GM12892 (cell line): ENCODE data around the gene CSRP1.

ENCODE experiments used
- DNase-seq: peaks from one replicate; pipeline ENCODE4 v3.0.0; 2011; ENCODE audit not compliant: insufficient read length
- FAIRE-seq: peaks from 2 replicates; lab custom pipeline; 2011; peaks lifted over from hg19 to GRCh38; lab: Jason Lieb, UNC
- POLR2A ChIP-seq: IDR thresholded peaks from 2 replicates; pipeline ENCODE4 v1.6.1; 2011; ENCODE audit warnings: low read depth, low read length, control low read depth
- POLR2AphosphoS5 ChIP-seq: IDR thresholded peaks from 2 replicates; pipeline ENCODE4 v1.6.1; 2011; ENCODE audit warnings: low read depth, low read length, control low read depth
- TAF1 ChIP-seq: IDR thresholded peaks from 2 replicates; pipeline ENCODE4 v1.6.1; 2011; ENCODE audit warnings: low read depth, mild to moderate bottlenecking, control low read depth, low read length, borderline replicate concordance

Gene CSRP1

GRCh38 chr1:201543871-201544642 is 37.1 kb upstream of the CSRP1 start:
- TF ChIP-seq POLR2A, result no peak
- no peak for TF ChIP-seq TAF1
- no peak for TF ChIP-seq POLR2AphosphoS5
- no peak for FAIRE-seq
- no peak for DNase-seq

- no peak for FAIRE-seq
- TF ChIP-seq POLR2AphosphoS5, result no peak
- TF ChIP-seq TAF1, result no peak
- TF ChIP-seq POLR2A, result no peak
These were observed 35.5 kb upstream of the CSRP1 start for GRCh38 chr1:201542309-201543035.

GRCh38 chr1:201540846-201541735 is 34.2 kb upstream of the CSRP1 start:
- TF ChIP-seq POLR2AphosphoS5, result no peak
- no peak for TF ChIP-seq POLR2A
- TF ChIP-seq TAF1, result no peak
- DNase-seq (no peak), FAIRE-seq (no peak)

More at GRCh38 chr1:201542309-201543035, 35.5 kb upstream of the CSRP1 start:
- DNase-seq, result no peak

GRCh38 chr1:201539561-201540431 is 32.9 kb upstream of the CSRP1 start:
- no peak for DNase-seq
- no peak for FAIRE-seq
- TF ChIP-seq POLR2A (no peak), TAF1 (no peak), POLR2AphosphoS5 (no peak)

- TF ChIP-seq POLR2A (no peak), POLR2AphosphoS5 (no peak), TAF1 (no peak)
- no peak for FAIRE-seq
- no peak for DNase-seq
These were observed 32.0 kb upstream of the CSRP1 start, which contains the start of gene NAV1 for GRCh38 chr1:201538612-201539551. Gene NAV1 (plus strand): TSS chr1:201539127. CDS start chr1:201622885, 83,758 bp downstream.

GRCh38 chr1:201537891-201538611 is 31.1 kb upstream of the CSRP1 start:
- TF ChIP-seq TAF1, result no peak
- TF ChIP-seq POLR2A, result no peak
- no peak for TF ChIP-seq POLR2AphosphoS5
- FAIRE-seq (no peak), DNase-seq (no peak)

- DNase-seq, result no peak
- no peak for TF ChIP-seq POLR2A
- TF ChIP-seq POLR2AphosphoS5, result no peak
- no peak for TF ChIP-seq TAF1
These were observed 30.5 kb upstream of the CSRP1 start for GRCh38 chr1:201537467-201537866.

GRCh38 chr1:201537028-201537427 is 30.1 kb upstream of the CSRP1 start:
- DNase-seq (no peak), FAIRE-seq (no peak)
- TF ChIP-seq TAF1 (no peak), POLR2A (no peak), POLR2AphosphoS5 (no peak)

More at GRCh38 chr1:201537467-201537866, 30.5 kb upstream of the CSRP1 start:
- no peak for FAIRE-seq

- no peak for TF ChIP-seq POLR2AphosphoS5
- no peak for TF ChIP-seq TAF1
- no peak for TF ChIP-seq POLR2A
- FAIRE-seq (no peak), DNase-seq (no peak)
These were observed 29.6 kb upstream of the CSRP1 start for GRCh38 chr1:201536558-201536957.
